GM19468 (cell line): ENCODE data around the gene STXBP1.

Experiments
- ATAC-seq: cut with Tn5 transposase; IDR thresholded peaks from one replicate; pipeline ENCODE4 v1.9.1; 2021; ENCODE audit warnings: mild to moderate bottlenecking, moderate library complexity, moderate number of reproducible peaks; ENCODE audit not compliant: unreplicated experiment; ENCODE audit errors: extremely low read depth

The STXBP1 gene

GRCh38 chr9:127682351-127683136 lies 70.5 kb downstream of the STXBP1 start:
- no peak for ATAC-seq

DNA sequence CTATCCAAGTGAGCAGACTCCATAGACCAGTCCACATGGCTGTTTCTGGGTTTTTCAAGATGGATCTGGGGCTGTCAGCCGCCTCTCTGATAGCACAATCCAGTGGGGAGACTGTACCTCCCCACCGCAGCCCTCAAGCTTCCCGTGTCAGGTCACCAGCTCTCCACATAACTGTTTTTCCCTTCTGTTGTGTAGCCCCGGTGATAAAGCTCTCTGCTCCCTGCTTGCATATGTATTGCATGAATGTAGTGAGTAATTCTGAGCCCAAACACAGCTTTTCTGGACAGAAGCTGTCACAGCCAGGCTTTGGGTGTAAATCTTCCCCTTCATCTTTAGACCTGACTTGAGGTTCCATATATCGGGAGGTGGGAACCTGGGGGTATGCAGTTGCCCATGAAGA lies 71.6 kb downstream of the STXBP1 start:
- ATAC-seq = no peak

- no peak for ATAC-seq
Observed at GRCh38 chr9:127684576-127684975, 72.5 kb downstream of the STXBP1 start.

DNA sequence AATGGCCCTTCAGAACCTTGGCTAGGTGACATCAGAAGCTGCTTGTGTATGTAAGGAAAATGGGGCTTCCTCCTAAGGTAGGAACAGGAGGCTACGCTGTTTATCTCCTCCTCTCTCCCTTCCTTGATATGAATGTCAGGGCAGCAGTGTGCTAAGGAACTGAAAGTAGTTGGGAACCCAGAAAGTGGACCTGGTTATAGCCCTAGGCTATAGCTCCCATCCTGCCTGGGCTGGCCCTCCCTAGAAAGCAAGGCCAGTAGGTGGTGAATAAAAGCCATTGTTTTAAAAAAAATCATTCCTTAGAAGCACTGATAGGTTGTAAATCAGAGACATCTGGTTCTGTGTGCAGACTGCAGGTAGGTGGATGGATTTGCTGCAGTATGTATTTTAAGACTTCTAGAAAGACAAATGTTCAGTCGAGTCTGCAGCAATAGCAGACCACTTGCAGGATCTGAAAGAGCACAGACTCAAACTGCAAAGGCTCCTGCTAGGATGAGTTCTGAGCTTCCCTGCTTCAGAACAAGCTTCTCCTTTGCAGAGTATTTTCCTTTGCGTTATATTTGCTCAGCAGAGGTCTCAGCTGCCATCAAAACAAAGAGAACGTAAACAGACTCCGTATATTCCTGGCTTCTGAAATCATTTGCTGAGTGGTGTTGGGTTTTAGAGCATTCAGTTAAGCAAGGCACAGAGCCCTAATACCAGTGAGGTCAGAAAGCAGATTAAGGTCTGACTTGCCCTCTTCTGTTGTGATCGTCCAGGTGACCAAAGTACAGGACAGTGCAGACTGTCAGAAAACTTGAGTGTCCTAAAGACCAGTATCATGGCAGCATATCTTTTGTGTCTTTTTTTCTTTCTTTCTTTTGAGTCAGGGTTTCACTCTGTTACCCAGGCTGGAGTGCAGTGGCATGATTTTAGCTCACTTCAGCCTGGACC lies 74.7 kb downstream of the STXBP1 start:
- no peak for ATAC-seq

DNA sequence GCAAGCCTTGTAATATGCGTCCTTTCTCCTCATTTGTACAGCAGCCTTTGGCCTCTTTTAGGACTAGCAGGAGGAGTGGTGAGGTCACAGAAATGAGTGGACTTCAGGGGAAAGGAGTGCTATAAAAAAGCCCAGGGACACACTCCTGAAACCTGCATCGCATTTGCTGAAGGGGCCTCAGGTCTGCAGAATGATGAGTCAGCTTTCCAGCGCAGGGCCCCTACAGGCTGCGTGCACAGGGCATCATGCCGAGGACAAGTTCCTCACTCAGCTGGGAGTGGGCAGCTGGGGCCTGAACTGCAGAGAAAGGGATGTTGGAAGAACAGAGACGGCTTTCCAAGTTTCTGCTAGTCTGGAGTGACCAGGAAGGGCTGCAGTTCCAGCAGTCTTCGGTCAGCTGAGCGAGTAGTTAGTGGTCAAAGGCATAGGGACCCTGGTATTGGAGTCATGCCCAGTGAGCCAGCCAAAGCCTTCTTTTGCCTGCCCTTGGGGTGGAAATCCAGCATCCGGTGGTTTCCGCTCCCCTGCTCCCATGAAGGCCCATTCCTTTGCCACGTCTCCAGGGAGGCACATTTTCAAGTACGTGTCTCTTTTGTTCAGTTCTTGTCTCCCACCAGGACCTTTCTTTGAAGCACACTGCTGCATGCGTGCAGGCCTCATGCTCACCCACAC lies 77.4 kb downstream of the STXBP1 start:
- no peak for ATAC-seq

DNA sequence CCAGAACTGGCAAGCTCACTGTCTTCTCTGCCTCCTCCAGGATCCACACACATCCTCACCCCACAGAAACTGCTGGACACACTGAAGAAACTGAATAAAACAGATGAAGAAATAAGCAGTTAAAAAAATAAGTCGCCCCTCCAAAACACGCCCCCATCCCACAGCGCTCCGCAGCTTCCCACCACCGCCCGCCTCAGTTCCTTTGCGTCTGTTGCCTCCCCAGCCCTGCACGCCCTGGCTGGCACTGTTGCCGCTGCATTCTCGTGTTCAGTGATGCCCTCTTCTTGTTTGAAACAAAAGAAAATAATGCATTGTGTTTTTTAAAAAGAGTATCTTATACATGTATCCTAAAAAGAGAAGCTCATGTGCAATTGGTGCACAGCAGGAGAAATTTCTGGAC lies 78.7 kb downstream of the STXBP1 start:
- no peak for ATAC-seq

- ATAC-seq = no peak
Observed at GRCh38 chr9:127692071-127692470, 80.0 kb downstream of the STXBP1 start.

- no peak for ATAC-seq
Observed at GRCh38 chr9:127693143-127693542, 81.1 kb downstream of the STXBP1 start.

DNA sequence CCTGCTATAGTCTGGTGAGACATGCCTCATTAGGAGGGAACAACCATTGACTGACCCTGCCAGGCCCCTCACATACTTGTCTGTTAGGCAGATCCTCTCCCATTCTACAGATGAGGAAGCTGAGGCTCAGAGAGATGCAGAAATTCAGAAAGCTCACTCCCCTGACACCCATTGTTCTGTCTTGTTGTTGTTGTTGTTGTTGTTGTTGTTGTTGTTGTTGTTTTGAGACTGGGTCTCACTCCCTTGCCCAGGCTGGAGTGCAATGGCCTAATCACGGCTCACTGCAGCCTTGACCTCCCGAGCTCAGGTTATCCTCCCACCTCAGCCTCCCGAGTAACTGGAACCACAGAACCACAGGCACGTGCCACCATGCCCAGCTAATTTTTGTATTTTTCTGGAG lies 81.6 kb downstream of the STXBP1 start:
- no peak for ATAC-seq

- ATAC-seq = no peak
Observed at GRCh38 chr9:127694890-127695720, 83.0 kb downstream of the STXBP1 start.

DNA sequence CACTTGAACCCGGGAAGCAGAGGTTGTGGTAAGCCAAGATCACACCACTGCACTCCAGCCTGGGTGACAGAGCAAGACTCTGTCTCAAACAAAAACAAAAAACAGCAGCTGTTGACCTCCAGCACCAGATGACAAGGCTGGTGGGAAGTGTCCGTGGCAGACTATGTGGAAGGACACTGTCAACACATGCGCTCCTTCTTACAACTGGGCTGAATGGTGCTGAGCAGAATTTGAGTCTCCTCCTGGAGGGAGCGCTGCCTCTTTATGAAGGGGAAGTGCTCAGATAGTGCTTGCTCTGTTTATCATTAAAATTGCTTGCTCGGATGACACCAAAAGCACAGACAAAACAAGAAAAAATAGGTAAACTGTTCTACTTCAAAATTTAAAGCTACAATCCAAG lies 85.5 kb downstream of the STXBP1 start:
- ATAC-seq = no peak

GRCh38 chr9:127698386-127698785 lies 86.3 kb downstream of the STXBP1 start:
- no peak for ATAC-seq

DNA sequence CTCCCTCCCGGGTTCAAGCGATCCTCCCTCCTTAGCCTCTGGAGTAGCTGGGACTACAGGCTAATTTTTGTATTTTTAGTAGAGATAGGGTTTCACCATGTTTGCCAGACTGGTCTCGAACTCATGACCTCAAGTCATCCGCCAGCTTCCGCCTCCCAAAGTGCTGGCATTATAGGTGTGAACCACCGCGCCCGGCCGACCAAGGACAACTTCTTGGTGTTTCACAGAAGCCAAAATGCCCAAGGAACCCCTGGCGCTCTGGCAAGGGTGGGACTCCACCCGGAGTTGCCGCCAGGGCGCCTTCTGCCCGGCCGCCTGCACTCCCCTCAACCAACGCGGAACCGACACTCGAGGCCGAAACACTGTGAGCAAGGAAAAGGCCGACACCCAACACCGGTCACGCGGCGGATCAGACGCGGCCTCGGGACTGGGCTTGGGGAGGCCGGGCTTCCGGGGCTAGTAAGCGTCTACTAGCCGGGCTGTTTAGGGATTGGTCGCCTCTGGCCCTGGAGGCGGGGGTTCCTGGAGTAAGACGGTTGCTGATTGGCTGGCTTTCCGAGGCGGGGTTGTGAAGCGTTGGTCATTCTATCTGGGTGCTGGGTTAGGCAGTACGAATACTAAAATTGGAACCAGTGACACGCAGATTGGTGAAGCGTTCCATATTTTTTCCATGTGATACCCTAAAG lies 87.1 kb downstream of the STXBP1 start:
- peak; percentile 84 for ATAC-seq

DNA sequence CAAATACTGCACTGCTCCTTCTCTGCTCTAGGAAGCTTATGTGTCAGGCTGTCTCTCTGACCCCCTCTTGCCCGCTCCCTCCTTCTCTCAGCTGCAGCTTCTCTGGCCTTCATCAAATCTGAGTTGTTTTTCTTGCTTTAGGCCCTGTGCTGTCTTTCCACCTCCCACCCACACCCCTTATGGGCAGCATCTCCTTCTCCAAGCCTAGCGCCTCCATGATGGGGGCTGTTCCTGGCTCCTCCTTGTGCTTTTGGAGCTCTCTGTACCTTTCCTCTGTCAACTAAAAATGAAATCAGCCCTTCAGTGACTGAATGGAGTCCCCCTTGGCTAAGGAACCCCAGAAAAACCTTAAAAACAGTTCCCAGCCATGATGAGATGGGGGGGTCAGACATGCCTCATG lies 88.1 kb downstream of the STXBP1 start:
- ATAC-seq = no peak

GRCh38 chr9:127700594-127701255 lies 88.6 kb downstream of the STXBP1 start:
- ATAC-seq = no peak

GRCh38 chr9:127703289-127703946 lies 91.3 kb downstream of the STXBP1 start:
- no peak for ATAC-seq

DNA sequence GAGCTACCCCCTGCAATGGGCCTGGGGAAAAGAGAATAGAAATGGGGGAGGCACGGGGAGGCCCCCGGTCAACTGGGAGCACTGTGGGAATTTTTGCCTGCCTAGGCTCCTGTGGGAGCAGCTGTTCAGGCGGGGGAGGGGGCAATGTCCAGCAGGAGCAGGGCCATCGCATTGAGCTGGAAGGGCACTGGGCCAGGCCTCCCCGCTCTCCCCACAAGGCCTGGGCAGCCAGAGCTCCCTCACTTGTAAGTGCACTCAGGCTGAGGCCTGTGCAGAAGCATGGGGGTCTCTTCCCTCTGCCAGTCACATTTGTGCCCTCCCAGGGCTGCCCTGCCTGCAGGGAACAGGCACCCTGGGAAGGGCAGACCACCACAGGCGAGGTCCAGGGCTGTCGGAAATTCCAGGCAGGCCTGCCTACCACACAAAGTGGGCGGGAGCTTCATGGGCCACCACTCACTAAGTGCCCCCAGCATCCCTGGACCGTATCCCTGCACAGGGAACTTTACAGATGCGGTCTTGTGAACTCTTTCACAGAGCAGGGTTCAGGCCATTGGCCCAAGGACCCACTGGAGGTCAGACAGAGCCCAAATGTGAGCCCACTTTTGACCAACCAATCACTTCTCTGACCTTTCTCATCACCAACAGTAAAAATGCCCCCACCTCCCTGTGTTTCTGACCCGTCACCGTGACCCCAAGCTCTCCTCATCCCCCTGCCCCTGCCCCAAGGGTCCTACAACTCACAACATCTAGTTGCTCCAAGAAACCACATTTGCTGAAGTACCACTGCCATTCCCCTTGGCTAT lies 93.7 kb downstream of the STXBP1 start:
- ATAC-seq = no peak

GRCh38 chr9:127706836-127707241 lies 94.8 kb downstream of the STXBP1 start, which contains the start of gene CFAP157:
CFAP157 (plus strand) TSS chr9:127706988; CDS start chr9:127707032, 44 bp downstream.
- ATAC-seq = no peak
